Heart left ventricle (tissue), 16 donors: ENCODE data around the gene CLPSL1. TPM values are rescaled to one million over a fixed set of nuclear protein-coding genes. Genes with fewer than 3 reads are reported as not detected.

Source experiments
- ATAC-seq, 4 donors: fragments of 200-7000 bp; cut with Tn5 transposase; one replicate each; pipeline ENCODE4 v1.9.1; 2020 to 2022; ENCODE audit warnings: moderate library complexity in 4 of 4, mild to moderate bottlenecking in 3 of 4, moderate number of reproducible peaks in 1 of 4
- DNase-seq, 5 donors: peaks; one replicate each; pipeline ENCODE4 v3.0.0-alpha.2; 2020
- H3K27ac ChIP-seq, 12 donors: fragments of 200-600 bp; sonication (generic) in 4 of 12; one replicate each; pipeline versions ENCODE4 v1.5.0 to v1.8.0; 2016 to 2022; ENCODE audit warnings: mild to moderate bottlenecking in 2 of 12
- H3K27me3 ChIP-seq, 9 donors: fragments of 200-600 bp; sonication (generic) in 2 of 9; one replicate each; pipeline versions ENCODE4 v1.5.1 to v1.8.0; 2016 to 2022; ENCODE audit warnings: mild to moderate bottlenecking in 3 of 9
- H3K36me3 ChIP-seq, 9 donors: fragments of 200-600 bp; sonication (generic) in 2 of 9; one replicate each; pipeline versions ENCODE4 v1.5.0 to v1.8.0; 2018 to 2022; ENCODE audit warnings: mild to moderate bottlenecking in 2 of 9
- H3K4me1 ChIP-seq, 12 donors: fragments of 200-600 bp; sonication (generic) in 4 of 12; one replicate each; pipeline versions ENCODE4 v1.5.0 to v1.8.0; 2016 to 2022; ENCODE audit warnings: mild to moderate bottlenecking in 3 of 12
- H3K4me3 ChIP-seq, 12 donors: fragments of 200-600 bp; sonication (generic) in 4 of 12; one replicate each; pipeline versions ENCODE4 v1.5.0 to v1.8.0; 2017 to 2022; ENCODE audit warnings: mild to moderate bottlenecking in 9 of 12, moderate library complexity in 4 of 12
- H3K9me3 ChIP-seq, 12 donors: fragments of 200-600 bp; sonication (generic) in 4 of 12; one replicate each; pipeline versions ENCODE4 v1.5.0 to v1.8.0; 2016 to 2022; ENCODE audit warnings: mild to moderate bottlenecking in 1 of 12
- CTCF ChIP-seq, 12 donors: fragments of 200-600 bp; sonication (generic) in 4 of 12; IDR thresholded peaks; one replicate each; pipeline versions ENCODE4 v1.5.0 to v1.8.0; 2018 to 2022; ENCODE audit warnings: antibody characterized with exemption in 12 of 12, mild to moderate bottlenecking in 5 of 12
- POLR2A ChIP-seq, 2 donors: fragments of 450-650 bp; IDR thresholded peaks; one replicate each; pipeline ENCODE4 v1.6.1; 2017; ENCODE audit warnings: antibody characterized with exemption in 2 of 2, mild to moderate bottlenecking in 2 of 2, moderate library complexity in 2 of 2
- WGBS, 4 donors: extraction: QIAGEN DNeasy Blood & Tissue Kit in 2 of 4; methylation state at CpG; one replicate each; pipeline versions ENCODE4 v1.1.5 to v1.1.7; 2013 to 2018; 5-methylcytosine and 5-hydroxymethylcytosine counted together
- intact Hi-C, 10 donors: fragments of 100-400 bp; cut with DNase I; formaldehyde crosslinking; loops; one replicate each; pipeline versions ENCODE4 v1.11.1 to v1.14.2; 2022
- polyA plus RNA-seq, 2 donors: library from polyadenylated mRNA; stranded (reverse); fragments of 200-250 nt; gene quantifications; one replicate each; pipeline ENCODE4 v1.2.3, GENCODE V29; 2013
- total RNA-seq, 9 donors: library from RNA; depleted of rRNA in 2 of 9; stranded (reverse); fragments of >200 nt in 2 of 9; fragmentation: NEBNext Ultra II Directional in 3 of 9; extraction: Animal tissue kit (Norgen Biotek cat#: 25700) in 3 of 9; gene quantifications; one replicate each; pipeline versions ENCODE4 v1.1.0 to v1.2.4, GENCODE V29; 2016 to 2023
- donor health status: ischemic (EF 13 %, LVEDD 7.1; RV severe dilation, severe dysfunction).
- donor health status: healthy with polysubstance abuse.
- donor health status: DM: no; HTN: yes; CAD: no.
- donor health status: DM: no; HTN: no; CAD: no.
- donor health status: ischemic (EF 25% LVEDD 6.9; RV normal size, moderate dysfunction).
- donor health status: ischemic (EF 25% LVEDD 5.7; RV mildly dilated, moderate dysfunction).
- donor health status: healthy.
- donor health status: DM: yes; HTN: yes; CAD: no.
- donor health status: ischemic (EF 35%, LVEDD 5.7; RV mildly dilated, moderate dysfunction).
- donor health status: nonischemic (EF 11% LVEDD 7.7; RV severe dilation, severe dysfunction).
- donor health status: DM: yes; HTN: yes; CAD: no.
- donor health status: PGD.
- donor health status: ischemic (EF 29% LVEDD 5.4; RV normal size, mild dysfunction).
- donor health status: nonischemic (EF 23%, LVEDD 6.1; RV moderate dilation, normal function).

The CLPSL1 gene
- total and polyA plus RNA-seq, 11 donors = not detected

GRCh38 chr6:35737413-35738211, 43.2 kb upstream of the CLPSL1 start:
- intact Hi-C loops = loop anchor here (1.0 to 5.0 kb wide), 12 partner anchors 49 to 215 kb away; partner anchors contain the start of gene FKBP5 (in 2 of the 10)
- peaks cover 4 to 46% (median 13%) of the 10 kb centered on the region in 12 donors for H3K4me1 ChIP-seq
- H3K27ac ChIP-seq = peak overlapping the region in 1 of 12 donors; percentile 45
- no peaks in the 10 kb centered on the region for H3K36me3 ChIP-seq
- WGBS, 4 donors = 53 to 64% (median 59%) methylated on average over 16 of the region's 16 CpGs
- DNase-seq (no peak), ATAC-seq (peak; percentile 47 to 86 (median 78))
- H3K27me3 ChIP-seq = no peaks in the 10 kb centered on the region
- H3K9me3 ChIP-seq = no peaks in the 10 kb centered on the region
- TF ChIP-seq POLR2A (IDR thresholded peaks at IDR 0.05) = no peak
- peak; percentile 74 to 92 (median 87) for TF ChIP-seq CTCF (IDR thresholded peaks at IDR 0.05)
- no peak overlapping the region for H3K4me3 ChIP-seq

GRCh38 chr6:35739645-35740524, 40.9 kb upstream of the CLPSL1 start:
- no peaks in the 10 kb centered on the region for H3K36me3 ChIP-seq
- no peaks in the 10 kb centered on the region for H3K9me3 ChIP-seq
- H3K27me3 ChIP-seq = no peaks in the 10 kb centered on the region
- H3K27ac ChIP-seq = peak overlapping the region; percentile 39 to 79 (median 54)
- ATAC-seq (peak; percentile 18 to 50 (median 28)), DNase-seq (no peak)
- WGBS, 4 donors = 57 to 69% (median 63%) methylated on average over 5 of the region's 5 CpGs
- peaks cover 0 to 29% (median 5%) of the 10 kb centered on the region in 12 donors for H3K4me1 ChIP-seq
- intact Hi-C loops = loop anchor here in 3 of 10 donors (5.0 kb wide), 3 partner anchors 53 to 218 kb away; partner anchors contain the start of gene FKBP5 (in 1 of the 3)
- no peak overlapping the region for H3K4me3 ChIP-seq
- TF ChIP-seq CTCF (IDR thresholded peaks at IDR 0.05) = no peak
- no peak for TF ChIP-seq POLR2A (IDR thresholded peaks at IDR 0.05)

GRCh38 chr6:35742842-35743241, 38.0 kb upstream of the CLPSL1 start:
- TF ChIP-seq POLR2A (IDR thresholded peaks at IDR 0.05) (no peak), CTCF (IDR thresholded peaks at IDR 0.05) (no peak)
- Histone ChIP-seq H3K36me3 (no peaks in the 10 kb centered on the region), H3K27ac (no peak overlapping the region), H3K27me3 (no peaks in the 10 kb centered on the region), H3K9me3 (peaks cover 0 to 4% (median 0%) of the 10 kb centered on the region in 12 donors), H3K4me1 (peaks cover 0 to 8% (median 4%) of the 10 kb centered on the region in 12 donors), H3K4me3 (no peak overlapping the region)
- WGBS, 4 donors = 55 to 61% (median 58%) methylated on average over 8 of the region's 8 CpGs
- intact Hi-C loops = no loop called here
- ATAC-seq = no peak
- no peak for DNase-seq

GRCh38 chr6:35745509-35745908, 35.3 kb upstream of the CLPSL1 start:
- H3K27me3 ChIP-seq = no peaks in the 10 kb centered on the region
- 86 to 96% (median 89%) methylated on average over 7 of the region's 7 CpGs for WGBS, 4 donors
- no peak for DNase-seq
- H3K4me3 ChIP-seq = no peak overlapping the region
- peaks cover 0 to 3% (median under 1%) of the 10 kb centered on the region in 12 donors for H3K4me1 ChIP-seq
- ATAC-seq = no peak
- intact Hi-C loops = no loop called here
- no peaks in the 10 kb centered on the region for H3K36me3 ChIP-seq
- no peak overlapping the region for H3K27ac ChIP-seq
- H3K9me3 ChIP-seq = peaks cover 0 to 8% (median 0%) of the 10 kb centered on the region in 12 donors
- TF ChIP-seq POLR2A (IDR thresholded peaks at IDR 0.05) = no peak
- TF ChIP-seq CTCF (IDR thresholded peaks at IDR 0.05) = no peak
